Ammon's horn (tissue), 1 donor: ENCODE data around the gene SP3.

Source experiments
- DNase-seq: peaks from one replicate; pipeline ENCODE4 v3.0.0-alpha.2; 2016; ENCODE audit warnings: low spot score

Gene SP3

GRCh38 chr2:173996766-173997165 is 31.6 kb upstream of the SP3 start:
- DNase-seq: no peak

DNA sequence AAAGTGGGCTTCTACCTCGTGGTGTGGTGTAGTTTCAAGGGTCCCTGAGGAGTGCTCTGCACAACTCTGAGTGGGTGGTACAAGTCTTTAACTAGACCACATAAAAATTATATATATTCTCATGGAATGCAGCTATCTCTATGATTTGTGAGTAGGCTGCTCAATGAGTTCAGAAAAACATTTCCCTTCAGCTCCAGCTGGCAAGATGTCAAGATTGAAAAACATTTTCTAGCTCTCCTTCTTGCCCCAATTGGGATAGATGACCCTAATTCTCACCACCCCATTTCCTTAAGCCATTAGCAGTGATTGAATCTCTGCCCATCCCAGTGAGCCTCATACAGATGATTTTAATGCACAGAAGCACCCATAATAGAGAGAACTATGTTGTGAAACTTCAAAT is 28.3 kb upstream of the SP3 start:
- DNase-seq: no peak

- no peak for DNase-seq
Observed at GRCh38 chr2:173991856-173992588, 26.8 kb upstream of the SP3 start.

DNA sequence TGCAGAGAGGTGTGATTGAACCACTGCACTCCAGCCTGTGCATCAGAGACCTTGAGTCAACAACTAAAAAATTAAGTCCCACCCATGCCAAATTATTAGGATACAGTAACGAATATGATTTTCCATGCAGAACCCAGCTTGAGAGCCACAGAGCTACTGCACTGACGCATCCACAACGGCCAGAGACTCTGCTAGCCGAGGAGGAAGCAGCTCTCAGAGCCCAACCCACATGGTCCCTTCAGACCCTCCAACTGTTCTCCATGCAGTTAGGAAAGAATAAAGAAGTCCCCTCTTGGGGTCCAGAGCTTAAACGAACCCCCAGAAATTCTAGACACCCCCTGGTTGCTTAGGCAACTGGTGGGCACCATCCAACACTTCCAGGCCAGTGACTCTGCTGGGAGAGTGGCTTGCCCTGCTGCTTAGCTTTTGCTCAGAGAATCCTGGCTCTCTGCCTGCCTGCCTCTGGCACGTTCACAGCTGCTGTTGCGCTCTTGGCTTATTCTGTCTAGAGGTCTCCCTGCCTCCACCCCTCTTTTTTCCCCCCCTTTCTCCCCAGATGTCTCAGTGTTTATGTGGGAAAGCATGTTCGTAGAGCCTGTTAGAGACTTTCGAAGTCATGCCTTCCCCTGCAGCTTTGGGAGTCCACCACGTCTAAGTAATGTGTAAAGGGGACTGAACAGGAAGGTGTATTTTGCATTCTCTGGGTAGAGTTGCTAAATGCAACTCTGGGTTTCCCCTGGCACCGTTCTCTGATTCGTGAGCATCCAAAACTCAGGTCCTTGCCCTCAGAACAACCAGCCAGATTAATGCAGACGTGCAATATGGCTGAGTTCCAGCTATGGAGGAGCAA is 26.0 kb upstream of the SP3 start:
- DNase-seq: peak; percentile 43

GRCh38 chr2:173990245-173990644 is 25.1 kb upstream of the SP3 start:
- DNase-seq: no peak

- DNase-seq: no peak
Observed at GRCh38 chr2:173989884-173990215, 24.7 kb upstream of the SP3 start.

- no peak for DNase-seq
Observed at GRCh38 chr2:173989160-173989883, 24.1 kb upstream of the SP3 start.

- no peak for DNase-seq
Observed at GRCh38 chr2:173986805-173987204, 21.6 kb upstream of the SP3 start.

DNA sequence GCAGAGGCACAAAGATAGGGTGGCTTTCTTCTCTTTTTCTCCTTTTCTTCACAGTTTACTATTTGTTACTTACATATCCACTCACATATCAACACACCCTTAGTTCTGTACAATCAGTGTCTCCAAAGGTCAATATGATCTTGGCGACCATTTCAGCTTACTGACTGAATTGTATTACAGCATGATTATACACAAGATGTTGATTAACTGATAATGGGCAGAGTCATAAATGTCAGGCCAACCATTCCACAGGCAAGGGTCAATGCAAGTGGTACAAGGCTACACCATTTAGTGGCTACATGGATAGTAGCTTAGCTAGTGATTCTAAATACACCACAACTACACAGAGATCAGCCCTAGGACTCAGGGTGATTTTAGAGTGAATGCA is 20.4 kb upstream of the SP3 start:
- DNase-seq: no peak

- no peak for DNase-seq
Observed at GRCh38 chr2:173984866-173985604, 19.9 kb upstream of the SP3 start.

DNA sequence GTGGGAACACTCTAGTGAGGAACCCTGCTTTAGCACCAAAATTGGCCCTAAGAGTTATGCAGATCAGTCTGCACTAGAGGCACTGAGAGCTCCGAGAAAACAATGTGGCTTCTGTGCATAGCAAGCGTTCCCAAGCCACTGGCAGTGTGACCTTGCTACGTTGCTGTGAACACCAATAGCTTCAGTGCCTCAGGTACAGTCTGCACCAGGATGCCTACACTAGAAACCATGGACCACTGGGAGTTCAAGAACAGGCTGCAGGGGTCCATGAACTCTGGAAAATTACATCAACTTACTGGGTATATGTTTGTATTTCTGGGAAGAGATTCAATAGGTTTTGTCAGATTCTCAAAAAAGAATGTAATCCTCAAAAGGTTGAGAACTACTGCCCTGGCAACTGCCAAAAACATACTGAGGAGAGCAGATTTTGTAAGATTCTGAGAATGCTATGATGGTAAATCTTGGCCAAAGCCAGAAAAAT is 18.3 kb upstream of the SP3 start:
- peak; percentile 54 for DNase-seq

- peak; percentile 73 for DNase-seq
Observed at GRCh38 chr2:173982918-173983317, 17.7 kb upstream of the SP3 start.

DNA sequence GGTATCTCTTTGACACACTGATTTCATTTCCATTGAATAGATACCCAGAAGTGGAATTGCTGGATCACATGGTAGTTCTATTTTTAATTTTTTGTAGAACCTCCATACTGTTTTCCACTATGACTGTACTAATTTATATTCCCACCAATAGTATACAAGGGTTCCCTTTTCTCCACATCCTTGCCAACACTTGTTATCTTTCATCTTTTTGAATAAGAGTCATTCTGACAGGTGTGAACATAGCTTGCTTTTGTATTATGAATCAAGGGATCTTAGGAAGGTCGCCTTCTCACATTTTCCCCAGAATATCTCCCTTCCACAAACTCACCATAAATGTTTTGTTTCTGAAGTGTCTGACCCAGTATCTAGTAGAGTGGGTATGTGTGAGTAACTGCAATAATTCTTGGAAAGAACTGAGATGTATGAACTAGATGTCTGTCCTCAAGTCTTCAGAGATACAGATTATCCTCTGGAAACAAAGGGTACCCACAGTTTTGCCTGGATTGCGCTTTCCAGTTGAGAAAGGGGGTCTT is 17.1 kb upstream of the SP3 start:
- DNase-seq: no peak

- DNase-seq: no peak
Observed at GRCh38 chr2:173981520-173981919, 16.3 kb upstream of the SP3 start.

GRCh38 chr2:173979751-173980351 is 14.7 kb upstream of the SP3 start:
- DNase-seq: no peak

GRCh38 chr2:173978447-173978846 is 13.3 kb upstream of the SP3 start:
- no peak for DNase-seq

GRCh38 chr2:173972636-173973035 is 7.5 kb upstream of the SP3 start:
- no peak for DNase-seq

DNA sequence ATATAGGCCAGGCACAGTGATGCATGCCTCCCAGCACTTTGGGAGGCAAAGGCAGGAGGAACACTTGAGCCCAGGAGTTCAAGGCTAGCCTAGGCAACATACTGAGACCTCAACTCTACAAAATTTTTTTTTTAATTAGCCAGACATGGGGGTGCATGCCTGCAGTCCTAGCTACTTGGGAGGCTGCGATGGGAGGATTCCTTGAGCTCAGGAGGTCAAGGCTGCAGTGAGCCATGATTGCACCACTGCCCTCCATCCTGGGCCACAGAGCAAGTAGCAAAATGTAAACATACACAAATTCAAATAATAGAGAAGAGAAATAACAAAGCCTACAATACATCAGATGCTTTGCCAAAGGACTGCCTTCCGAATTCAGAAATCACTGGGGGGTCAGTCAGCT is 7.0 kb upstream of the SP3 start:
- no peak for DNase-seq

DNA sequence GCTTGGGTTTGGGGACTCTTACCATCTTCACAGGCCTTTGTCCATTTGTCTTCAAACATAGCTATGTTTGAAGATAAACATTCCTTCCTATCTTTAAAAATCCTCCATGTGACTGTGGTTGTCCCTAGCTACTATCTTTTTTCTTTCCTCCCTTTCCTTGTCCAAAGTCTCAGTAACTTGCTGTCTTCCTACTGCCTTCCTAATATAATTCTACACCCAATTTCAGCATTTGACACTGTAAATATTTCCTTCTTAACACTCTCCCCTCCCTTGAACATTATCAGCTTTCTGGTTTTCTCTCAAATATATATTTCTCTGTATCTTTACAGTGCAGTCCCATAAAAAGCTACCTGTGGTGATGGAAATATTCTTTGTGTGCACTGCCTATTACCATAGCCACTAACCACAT is 5.3 kb upstream of the SP3 start:
- no peak for DNase-seq

DNA sequence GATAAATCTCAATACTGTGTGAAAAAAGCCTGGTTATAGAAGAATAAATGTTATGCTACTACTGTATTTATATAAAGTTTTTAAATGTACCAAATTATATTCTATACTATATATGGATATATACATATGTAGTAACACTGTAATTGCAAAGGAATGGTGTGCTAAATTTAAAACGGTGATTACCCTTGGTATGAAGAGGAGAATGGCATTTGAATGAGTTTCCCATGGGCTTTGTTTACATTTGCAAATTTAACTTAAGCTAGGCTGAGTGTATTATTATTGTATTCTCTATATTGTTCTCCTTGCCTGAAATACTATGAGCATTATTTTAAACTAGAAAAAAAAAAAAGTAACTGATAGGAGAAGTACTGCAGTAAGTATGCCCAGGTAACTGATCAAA is 4.7 kb upstream of the SP3 start:
- DNase-seq: no peak

- DNase-seq: no peak
Observed at GRCh38 chr2:173968551-173968950, 3.4 kb upstream of the SP3 start.
